Prostate gland (tissue), 2 donors: ENCODE results near the gene ARL5C.

Experiments
- POLR2A ChIP-seq: fragments of 450-650 bp; IDR thresholded peaks from one replicate; pipeline ENCODE4 v1.6.1; 2016; ENCODE audit warnings: antibody characterized with exemption, mild to moderate bottlenecking
- POLR2AphosphoS5 ChIP-seq: sonication (generic); formaldehyde crosslinking; IDR thresholded peaks from one replicate; pipeline ENCODE4 v1.6.1; 2017; ENCODE audit warnings: antibody characterized with exemption
- TF ChIP-seq, protein P1 (sequence below), 4 experiments: fragments of 200-600 bp in 2 of 4; fragments of 450-650 bp in 2 of 4; sonication (generic) in 2 of 4; IDR thresholded peaks; 1 replicate in 3 of 4; 2 replicates in 1 of 4; pipeline ENCODE4 v1.5.1; 2016 to 2019; ENCODE audit warnings: antibody characterized with exemption in 4 of 4, mild to moderate bottlenecking in 2 of 4, moderate library complexity in 2 of 4

DNA sequence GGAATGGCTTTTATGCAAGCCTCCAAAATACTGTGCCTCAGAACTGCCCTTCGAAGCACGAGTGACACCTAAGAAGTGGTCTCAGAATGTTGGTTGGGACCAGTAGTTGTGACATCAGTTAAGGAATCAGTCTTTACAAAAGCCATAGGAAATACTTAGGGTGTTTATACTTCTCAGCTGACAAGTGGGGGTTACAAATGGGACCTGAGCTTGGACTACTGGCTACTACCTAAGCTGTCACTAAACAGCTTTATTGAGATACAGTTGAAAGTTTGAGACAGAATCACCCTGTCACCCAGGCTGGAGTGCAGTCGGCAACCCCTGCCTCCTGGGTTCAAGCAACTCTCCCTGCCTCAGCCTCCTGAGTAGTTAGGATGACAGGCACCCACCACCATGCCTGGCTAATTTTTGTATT is 39.2 kb upstream of the ARL5C start:
- TF ChIP-seq, protein P1, sequence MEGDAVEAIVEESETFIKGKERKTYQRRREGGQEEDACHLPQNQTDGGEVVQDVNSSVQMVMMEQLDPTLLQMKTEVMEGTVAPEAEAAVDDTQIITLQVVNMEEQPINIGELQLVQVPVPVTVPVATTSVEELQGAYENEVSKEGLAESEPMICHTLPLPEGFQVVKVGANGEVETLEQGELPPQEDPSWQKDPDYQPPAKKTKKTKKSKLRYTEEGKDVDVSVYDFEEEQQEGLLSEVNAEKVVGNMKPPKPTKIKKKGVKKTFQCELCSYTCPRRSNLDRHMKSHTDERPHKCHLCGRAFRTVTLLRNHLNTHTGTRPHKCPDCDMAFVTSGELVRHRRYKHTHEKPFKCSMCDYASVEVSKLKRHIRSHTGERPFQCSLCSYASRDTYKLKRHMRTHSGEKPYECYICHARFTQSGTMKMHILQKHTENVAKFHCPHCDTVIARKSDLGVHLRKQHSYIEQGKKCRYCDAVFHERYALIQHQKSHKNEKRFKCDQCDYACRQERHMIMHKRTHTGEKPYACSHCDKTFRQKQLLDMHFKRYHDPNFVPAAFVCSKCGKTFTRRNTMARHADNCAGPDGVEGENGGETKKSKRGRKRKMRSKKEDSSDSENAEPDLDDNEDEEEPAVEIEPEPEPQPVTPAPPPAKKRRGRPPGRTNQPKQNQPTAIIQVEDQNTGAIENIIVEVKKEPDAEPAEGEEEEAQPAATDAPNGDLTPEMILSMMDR (IDR thresholded peaks at IDR 0.05), result no peak
- no peak for TF ChIP-seq POLR2A
- TF ChIP-seq POLR2AphosphoS5, result no peak
